Measurements from ENCODE around the gene ASB7.

The ASB7 gene

GRCh38 chr15:100686021-100686724 is 83.8 kb downstream of the ASB7 start:
- peak; percentile 32 for DNase-seq (ENCODE audit: low read depth)

DNA sequence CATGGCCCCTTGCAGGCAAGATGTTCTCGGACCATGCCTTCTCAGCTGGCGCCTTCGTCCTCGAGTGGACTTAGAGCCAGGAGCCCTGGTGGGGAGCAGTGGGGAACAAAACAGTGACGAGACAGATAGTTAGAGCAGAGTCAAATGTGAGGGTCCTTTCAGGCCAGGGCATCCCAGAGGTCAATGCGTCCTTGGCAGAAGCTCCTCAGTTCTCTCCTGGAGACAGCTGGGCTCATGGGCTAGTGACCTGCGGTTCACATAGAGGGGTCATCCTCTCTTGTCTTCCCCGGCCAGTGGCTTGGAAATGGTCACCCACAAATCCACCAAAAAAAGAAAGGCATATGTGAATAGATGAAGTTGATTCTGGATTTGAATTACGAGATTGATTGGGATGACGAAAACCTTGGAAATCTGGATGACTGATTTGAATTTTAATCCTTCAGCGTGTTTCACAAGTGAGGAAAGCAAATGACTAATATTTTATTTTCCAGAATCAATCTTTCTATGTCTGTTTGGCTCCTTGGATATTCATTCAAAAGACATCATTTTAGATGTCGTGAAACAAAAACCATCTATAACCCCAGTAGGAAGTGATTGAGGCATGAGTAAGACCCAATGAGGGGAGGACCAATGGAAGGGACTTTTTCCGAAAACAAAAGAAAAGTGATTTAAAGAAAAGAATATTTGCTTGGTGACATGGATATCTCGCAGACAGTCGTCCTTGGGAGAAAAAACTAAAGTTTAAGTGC is 84.5 kb downstream of the ASB7 start:
- peak; percentile 95 for DNase-seq (ENCODE audit: low read depth)

- peak; percentile 97 for DNase-seq (ENCODE audit: low read depth)
Measured at GRCh38 chr15:100687582-100688141, 85.3 kb downstream of the ASB7 start.

DNA sequence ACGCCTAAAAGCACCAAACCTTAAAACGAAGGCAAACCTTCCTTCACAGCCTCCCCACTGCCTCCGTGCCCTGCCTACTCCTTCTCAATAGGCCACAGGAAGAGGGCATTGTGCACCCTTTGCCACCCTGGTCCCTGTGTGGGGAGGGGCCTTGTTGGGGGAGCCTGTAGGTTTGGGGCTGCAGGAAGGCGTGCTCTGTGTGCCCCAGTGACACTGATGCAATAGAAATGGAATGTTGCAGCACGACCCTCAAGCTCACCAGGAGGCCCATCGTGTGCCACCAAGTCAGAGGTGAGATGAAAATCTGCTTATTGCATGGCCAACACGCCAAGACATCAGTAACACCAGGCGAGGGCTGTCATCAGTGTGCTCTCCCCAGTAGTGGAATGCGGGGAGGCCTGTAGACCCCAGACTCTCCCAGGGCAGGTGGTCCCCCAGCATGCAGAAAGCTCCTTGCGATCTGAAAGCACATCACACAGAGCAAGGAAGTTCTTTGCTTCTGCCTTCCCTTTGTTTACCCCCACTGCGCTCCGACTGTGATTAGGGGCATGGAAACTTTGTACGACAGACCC is 86.2 kb downstream of the ASB7 start:
- no peak for DNase-seq (ENCODE audit: low read depth)

GRCh38 chr15:100689131-100689899 is 86.9 kb downstream of the ASB7 start:
- no peak for DNase-seq (ENCODE audit: low read depth)

DNA sequence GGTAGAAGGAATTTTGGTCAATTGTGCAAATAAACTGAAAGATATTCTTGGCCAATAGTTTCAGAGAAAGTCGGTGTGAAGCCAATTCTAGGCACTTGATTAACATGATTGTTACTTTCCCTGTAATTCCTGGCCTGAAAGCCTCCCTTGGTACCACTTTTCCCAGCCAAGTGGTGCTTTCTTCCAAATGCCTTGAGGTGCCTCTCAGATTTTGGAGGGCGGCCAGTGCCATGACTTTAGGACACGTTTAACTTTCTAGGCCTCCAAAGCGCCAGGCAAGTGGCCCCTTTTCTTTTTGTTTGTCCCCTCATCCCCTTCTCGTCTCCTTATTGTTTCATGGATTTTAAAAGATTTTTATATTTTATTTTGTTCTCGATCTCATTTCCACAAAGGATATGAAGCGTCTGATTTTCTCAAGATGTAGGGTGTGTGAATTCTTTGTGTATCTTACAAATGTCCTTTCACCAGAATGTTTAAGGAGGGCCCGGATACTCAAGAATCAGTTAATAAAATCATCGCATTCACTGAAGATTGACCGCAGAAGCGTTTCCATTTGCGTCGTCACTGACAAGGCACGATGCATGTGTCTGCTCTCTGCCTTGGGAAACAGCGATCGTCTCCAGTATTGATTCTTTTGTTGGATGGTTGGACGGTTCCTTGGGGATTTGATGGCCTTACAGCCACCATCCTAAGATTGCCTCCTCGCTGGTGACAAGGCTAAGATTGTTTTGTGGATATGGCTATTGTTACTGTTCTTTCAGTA is 87.8 kb downstream of the ASB7 start:
- DNase-seq (ENCODE audit: low read depth): no peak

DNA sequence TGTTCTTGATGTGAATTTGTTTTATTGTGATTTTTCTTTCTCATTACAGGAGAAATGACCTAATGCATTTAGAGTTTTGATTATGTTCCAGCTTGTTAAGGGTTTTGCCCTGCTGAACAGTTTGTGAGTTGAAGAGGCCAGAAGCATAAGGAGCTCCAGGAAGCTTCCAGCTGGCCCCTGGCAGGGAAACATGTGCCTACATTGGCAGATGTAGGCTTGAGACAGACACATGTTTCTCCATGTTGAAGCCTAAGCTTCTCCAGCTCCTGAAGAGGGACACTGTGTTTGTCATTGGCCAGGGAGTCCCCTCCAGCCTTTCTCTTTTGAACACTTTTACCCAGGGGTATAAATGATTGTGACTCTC is 88.4 kb downstream of the ASB7 start:
- no peak for DNase-seq (ENCODE audit: low read depth)

DNA sequence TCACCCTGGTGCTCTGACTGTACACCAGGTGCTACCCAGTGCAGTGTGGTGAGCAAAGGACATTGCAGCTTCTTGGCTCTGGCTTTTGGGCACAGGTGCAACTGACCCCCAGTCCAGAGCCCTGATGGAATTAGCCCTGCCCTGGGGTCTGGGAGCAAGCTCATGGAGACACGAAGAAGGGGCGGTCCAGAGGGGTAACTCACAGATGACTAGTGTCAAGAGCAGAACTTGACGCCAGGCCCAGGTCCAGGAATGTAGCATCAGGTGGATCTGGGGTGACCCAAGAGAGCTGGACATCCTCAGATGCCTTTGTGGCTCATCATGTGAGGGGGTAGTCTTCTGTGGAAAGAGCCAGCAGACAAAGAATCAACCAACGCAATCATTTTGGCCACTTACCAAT is 88.9 kb downstream of the ASB7 start:
- no peak for DNase-seq (ENCODE audit: low read depth)

GRCh38 chr15:100692246-100692645 is 89.9 kb downstream of the ASB7 start:
- DNase-seq (ENCODE audit: low read depth): no peak

DNA sequence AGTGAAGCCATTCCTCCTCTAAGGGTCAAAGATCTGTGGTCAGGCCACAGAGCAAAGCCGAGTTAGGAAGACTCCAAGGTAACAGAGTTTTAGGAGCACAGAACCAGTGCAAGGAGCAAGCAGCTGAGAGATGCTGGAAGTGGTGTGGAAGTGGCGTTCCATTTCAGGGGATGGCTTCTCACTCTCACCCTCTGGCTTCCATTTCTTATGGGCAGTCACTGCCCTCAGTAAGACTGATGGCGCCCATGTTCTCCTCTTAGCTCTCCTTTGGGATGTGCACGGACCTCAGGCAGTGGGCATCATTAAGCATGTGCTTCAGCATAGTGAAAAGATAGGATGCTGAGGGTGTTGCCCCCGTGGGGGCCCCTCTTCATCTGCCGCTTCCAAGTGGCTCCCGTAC is 90.3 kb downstream of the ASB7 start:
- no peak for DNase-seq (ENCODE audit: low read depth)

DNA sequence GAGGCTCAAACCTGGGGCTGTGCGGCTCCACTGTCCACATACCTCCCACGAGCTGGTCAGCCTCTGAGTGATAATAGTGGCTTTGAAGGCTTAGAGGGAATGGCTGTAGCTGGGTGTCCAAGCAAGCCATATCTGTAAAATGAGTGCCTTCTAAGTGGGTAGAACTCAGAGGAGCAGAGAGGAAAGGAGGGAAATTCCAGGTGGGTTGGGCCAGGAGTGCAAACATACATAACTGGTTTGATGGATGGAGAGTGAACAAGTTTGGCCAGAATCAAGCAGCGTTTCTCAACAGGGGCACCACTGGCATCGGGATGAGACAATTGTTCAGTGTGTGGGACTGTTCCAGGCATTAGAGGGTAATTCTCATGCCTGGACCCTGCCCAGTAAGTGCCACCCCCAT is 91.1 kb downstream of the ASB7 start:
- DNase-seq (ENCODE audit: low read depth): no peak

- no peak for DNase-seq (ENCODE audit: low read depth)
Measured at GRCh38 chr15:100694381-100695021, 92.1 kb downstream of the ASB7 start.

GRCh38 chr15:100695048-100695447 is 92.7 kb downstream of the ASB7 start:
- DNase-seq (ENCODE audit: low read depth): no peak

GRCh38 chr15:100696452-100696851 is 94.1 kb downstream of the ASB7 start:
- DNase-seq (ENCODE audit: low read depth): no peak

All from ELR (cell line).